ENCODE results near the gene SLC28A1. TPM values are rescaled to one million over a fixed set of nuclear protein-coding genes. Genes with fewer than 3 reads are reported as not detected.

The SLC28A1 gene
- total RNA-seq, 1 experiment from 2014 or later: 0.13 TPM

DNA sequence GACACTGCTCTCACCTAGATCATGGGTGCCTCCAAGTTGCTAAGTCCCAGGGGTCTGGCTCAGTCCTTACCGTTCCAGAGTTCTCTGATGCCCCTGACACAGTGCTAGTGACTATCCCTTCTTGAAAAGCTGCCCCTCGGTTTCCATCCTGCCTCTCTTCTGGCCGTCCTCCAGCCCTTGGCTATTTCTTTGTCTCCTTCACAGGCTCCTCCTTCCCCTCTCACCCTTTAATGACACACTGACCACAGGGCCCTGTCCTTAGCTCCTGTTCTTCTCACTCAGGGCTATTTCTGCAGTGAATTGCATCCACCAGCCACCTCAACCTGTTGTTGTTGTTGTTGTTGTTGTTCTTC, 31.1 kb downstream of the SLC28A1 start:
- Histone ChIP-seq H2BK12ac (ENCODE audit: insufficient read length, low read depth, low read length) (no peak overlapping the region), H3K79me1 (ENCODE audit: insufficient read depth, low read depth, low read length, poor library complexity, severe bottlenecking) (no peaks in the 10 kb centered on the region), H2BK20ac (ENCODE audit: low read depth, low read length, poor library complexity, severe bottlenecking) (no peak overlapping the region), H3K23me2 (ENCODE audit: insufficient read length, low read depth, low read length, poor library complexity, severe bottlenecking) (no peaks in the 10 kb centered on the region), H3K27me3 (ENCODE audit: insufficient read depth, low read length) (no peaks in the 10 kb centered on the region), H3K4me2 (ENCODE audit: insufficient read depth, insufficient read length, low read length) (no peak overlapping the region), H3K4me1 (ENCODE audit: insufficient read depth, low read length) (no peaks in the 10 kb centered on the region), H2BK5ac (ENCODE audit: insufficient read length, low read length) (no peak overlapping the region), H3K56ac (ENCODE audit: insufficient read length, low read depth, low read length) (no peak overlapping the region), H3T11ph (ENCODE audit: low read length) (no peak overlapping the region), H4K20me1 (ENCODE audit: control insufficient read depth, insufficient read depth, insufficient read length) (no peaks in the 10 kb centered on the region), H2BK120ac (ENCODE audit: low read depth, low read length, poor library complexity, severe bottlenecking) (no peak overlapping the region), H3K14ac (ENCODE audit: insufficient read depth, low read length) (no peak overlapping the region; the same call in 1 of the 2 replicates), H3K23ac (ENCODE audit: insufficient read length, low read depth, low read length) (no peak overlapping the region), H2BK15ac (ENCODE audit: low read depth, low read length) (no peak overlapping the region), H2AK5ac (ENCODE audit: insufficient read length, low read length) (no peak overlapping the region), H2AFZ (ENCODE audit: low read length) (no peak overlapping the region), H4K5ac (ENCODE audit: insufficient read length, low read depth, low read length) (no peak overlapping the region), H3K18ac (ENCODE audit: insufficient read length, low read depth, low read length) (no peak overlapping the region), H4K91ac (ENCODE audit: insufficient read length, low read depth, low read length) (no peak overlapping the region), H4K8ac (replicated peaks; ENCODE audit: insufficient read length, low read depth, low read length) (no peak overlapping the region), H3K4ac (ENCODE audit: low read depth, low read length) (no peak overlapping the region), H3K9ac (ENCODE audit: extremely low read depth, insufficient read length, low read length) (no peak overlapping the region), H3K27ac (ENCODE audit: insufficient read length, low read depth, low read length) (no peak overlapping the region), H3K79me2 (ENCODE audit: insufficient read depth, low read length) (no peaks in the 10 kb centered on the region), H3K9me3 (ENCODE audit: control insufficient read depth, low read depth, low read length) (no peaks in the 10 kb centered on the region)
- Mint-ChIP-seq H3K4me3 (no peak overlapping the region; a peak in 1 of 5 replicates), H3K4me1 (peaks cover 4 to 5% of the 10 kb centered on the region in 2 experiments), H3K27me3 (ENCODE audit: low read depth) (no peaks in the 10 kb centered on the region), H3K27ac (no peak overlapping the region; a peak in 1 of 7 replicates), H3K36me3 (ENCODE audit: insufficient read depth in 1 of 3, low read depth in 3 of 3) (no peaks in the 10 kb centered on the region), H3K9me3 (no peaks in the 10 kb centered on the region; a peak in 2 of 5 replicates)
- no CpG with 5 or more reads among the region's 3 CpGs for WGBS (ENCODE audit: extremely low coverage, insufficient read length, low lambda C conversion rate)
- no peak for DNase-seq
- TF ChIP-seq, protein P1, sequence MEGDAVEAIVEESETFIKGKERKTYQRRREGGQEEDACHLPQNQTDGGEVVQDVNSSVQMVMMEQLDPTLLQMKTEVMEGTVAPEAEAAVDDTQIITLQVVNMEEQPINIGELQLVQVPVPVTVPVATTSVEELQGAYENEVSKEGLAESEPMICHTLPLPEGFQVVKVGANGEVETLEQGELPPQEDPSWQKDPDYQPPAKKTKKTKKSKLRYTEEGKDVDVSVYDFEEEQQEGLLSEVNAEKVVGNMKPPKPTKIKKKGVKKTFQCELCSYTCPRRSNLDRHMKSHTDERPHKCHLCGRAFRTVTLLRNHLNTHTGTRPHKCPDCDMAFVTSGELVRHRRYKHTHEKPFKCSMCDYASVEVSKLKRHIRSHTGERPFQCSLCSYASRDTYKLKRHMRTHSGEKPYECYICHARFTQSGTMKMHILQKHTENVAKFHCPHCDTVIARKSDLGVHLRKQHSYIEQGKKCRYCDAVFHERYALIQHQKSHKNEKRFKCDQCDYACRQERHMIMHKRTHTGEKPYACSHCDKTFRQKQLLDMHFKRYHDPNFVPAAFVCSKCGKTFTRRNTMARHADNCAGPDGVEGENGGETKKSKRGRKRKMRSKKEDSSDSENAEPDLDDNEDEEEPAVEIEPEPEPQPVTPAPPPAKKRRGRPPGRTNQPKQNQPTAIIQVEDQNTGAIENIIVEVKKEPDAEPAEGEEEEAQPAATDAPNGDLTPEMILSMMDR (conservative IDR thresholded peaks at IDR 0.05): no peak

All from H9 (cell line).